Endothelial cell of umbilical vein (primary cell): ENCODE results near the gene PAM16. TPM values are rescaled to one million over a fixed set of nuclear protein-coding genes. Genes with fewer than 3 reads are reported as not detected.

ENCODE experiments used
- BruUV-seq: library from RNA; stranded (reverse); fragments of 400-500 nt; replicated peaks from 2 replicates; lab custom pipeline; 2021; lab: Mats Ljungman, UMichigan
- CTCF ChIA-PET: fragments of 300-600, 350-600 bp; sonication (Branson Sonifier 250); formaldehyde crosslinking; loops from one replicate; lab custom pipeline; 2021; ENCODE audit warnings: antibody characterized with exemption, inconsistent platforms; lab: Charles Lee
- POLR2A ChIA-PET: fragments of 300-600, 350-600 bp; sonication (Branson Sonifier 250); formaldehyde crosslinking; loops from one replicate; lab custom pipeline; 2021; ENCODE audit warnings: antibody characterized with exemption, inconsistent platforms; lab: Charles Lee
- DNase-seq: peaks from one replicate; pipeline ENCODE4 v3.0.0-alpha.2; 2011; ENCODE audit warnings: low read depth, low spot score
- FAIRE-seq: peaks from 2 replicates; lab custom pipeline; 2011; peaks lifted over from hg19 to GRCh38; lab: Jason Lieb, UNC
- H2AFZ ChIP-seq: 2 replicates; pipeline ENCODE4 v1.6.0; 2012; ENCODE audit warnings: low read depth, low read length, control low read depth, inconsistent platforms
- H3K27ac ChIP-seq: 2 replicates; pipeline ENCODE4 v1.5.1; 2011; ENCODE audit warnings: low read depth, mild to moderate bottlenecking, control low read depth, low read length, moderate library complexity; ENCODE audit not compliant: insufficient read depth
- H3K27me3 ChIP-seq, 2 experiments: 2 replicates each; pipeline versions ENCODE4 v1.6.0 to v1.6.1; 2011; ENCODE audit warnings: low read length in 2 of 2, mixed read lengths in 1 of 2; ENCODE audit not compliant: control insufficient read depth in 2 of 2, insufficient read depth in 2 of 2
- H3K36me3 ChIP-seq, 2 experiments: 2 replicates in 1 of 2; 3 replicates in 1 of 2; pipeline ENCODE4 v1.5.1; 2011; ENCODE audit warnings: low read length in 2 of 2, mild to moderate bottlenecking in 1 of 2, moderate library complexity in 1 of 2; ENCODE audit not compliant: control insufficient read depth in 2 of 2, insufficient read depth in 2 of 2; ENCODE audit errors: extremely low read depth in 1 of 2
- H3K4me1 ChIP-seq: 3 replicates; pipeline ENCODE4 v1.5.1; 2011; ENCODE audit warnings: mild to moderate bottlenecking, low read length; ENCODE audit not compliant: control insufficient read depth, insufficient read depth; ENCODE audit errors: extremely low read depth
- H3K4me2 ChIP-seq: 2 replicates; pipeline ENCODE4 v1.6.1; 2011; ENCODE audit warnings: low read length, control low read depth, mixed read lengths; ENCODE audit not compliant: insufficient read depth
- H3K4me3 ChIP-seq, 3 experiments: fragments of 200-600 bp in 1 of 3; sonication (generic), shearing (Covaris generic) in 1 of 3; replicated peaks in 1 of 3; 2 replicates each; pipeline ENCODE4 v1.5.1; 2011 to 2016; ENCODE audit warnings: control low read depth in 3 of 3, low read length in 3 of 3, mild to moderate bottlenecking in 2 of 3, inconsistent platforms in 1 of 3, low read depth in 1 of 3, moderate library complexity in 1 of 3; ENCODE audit not compliant: insufficient read depth in 1 of 3
- H3K79me2 ChIP-seq: 2 replicates; pipeline ENCODE4 v1.6.0; 2012; ENCODE audit warnings: low read length, inconsistent platforms; ENCODE audit not compliant: control insufficient read depth, insufficient read depth
- H3K9ac ChIP-seq: replicated peaks from 2 replicates; pipeline ENCODE3; 2011; ENCODE audit warnings: low read length, control low read depth; ENCODE audit not compliant: insufficient read depth; ENCODE audit errors: extremely low read depth
- H3K9me1 ChIP-seq: replicated peaks from 3 replicates; pipeline ENCODE4 v1.6.0; 2011; ENCODE audit warnings: mild to moderate bottlenecking, low read length; ENCODE audit not compliant: control insufficient read depth, insufficient read depth; ENCODE audit errors: extremely low read depth
- H3K9me3 ChIP-seq: replicated peaks from 2 replicates; pipeline ENCODE4 v1.5.1; 2012; ENCODE audit warnings: low read length, inconsistent platforms; ENCODE audit not compliant: control insufficient read depth, insufficient read depth
- H4K20me1 ChIP-seq: replicated peaks from 2 replicates; pipeline ENCODE3; 2011; ENCODE audit warnings: mild to moderate bottlenecking, low read length; ENCODE audit not compliant: control insufficient read depth, insufficient read depth; ENCODE audit errors: extremely low read depth
- EZH2 ChIP-seq: IDR thresholded peaks from 2 replicates; pipeline ENCODE4 v1.6.1; 2012; ENCODE audit warnings: borderline replicate concordance, low read depth, mild to moderate bottlenecking, moderate library complexity, low read length, inconsistent platforms; ENCODE audit not compliant: severe bottlenecking
- FOS ChIP-seq: IDR thresholded peaks from 2 replicates; pipeline ENCODE4 v1.6.1; 2011; ENCODE audit warnings: mild to moderate bottlenecking, low read length, moderate library complexity, borderline replicate concordance; ENCODE audit not compliant: insufficient read depth
- GATA2 ChIP-seq: IDR thresholded peaks from 2 replicates; pipeline ENCODE4 v1.7.0; 2011; ENCODE audit warnings: low read depth, mild to moderate bottlenecking, moderate library complexity, mixed read lengths, low read length; ENCODE audit not compliant: insufficient read length, insufficient read depth
- JUN ChIP-seq: IDR thresholded peaks from 2 replicates; pipeline ENCODE4 v1.6.1; 2011; ENCODE audit warnings: borderline replicate concordance, low read depth; ENCODE audit not compliant: insufficient read length, insufficient read depth
- MYC ChIP-seq: IDR thresholded peaks from one replicate; pipeline ENCODE4 v1.6.1; 2011; ENCODE audit warnings: mild to moderate bottlenecking, low read depth, low read length
- POLR2A ChIP-seq: IDR thresholded peaks from 2 replicates; pipeline ENCODE4 v1.6.1; 2012; ENCODE audit warnings: low read depth, mild to moderate bottlenecking, control low read depth, low read length
- POLR2AphosphoS5 ChIP-seq: IDR thresholded peaks from 2 replicates; pipeline ENCODE4 v1.6.1; 2012; ENCODE audit warnings: low read depth, mild to moderate bottlenecking, control low read depth, low read length, moderate library complexity; ENCODE audit not compliant: insufficient read depth
- dilution Hi-C: fragments of 300-500 bp; cut with MboI; formaldehyde crosslinking; loops from one replicate; pipeline ENCODE4 v1.15.0; 2019; ENCODE audit warnings: low sequenced_read_pairs; ENCODE audit not compliant: extremely low pct_ligation_motif_present
- intact Hi-C: fragments of 100-400 bp; cut with micrococcal nuclease; formaldehyde crosslinking; loops from one replicate; pipeline ENCODE4 v1.10.0; 2022
- polyA plus RNA-seq, 4 experiments: library from polyadenylated mRNA; depleted of rRNA in 3 of 4; stranded (reverse) in 3 of 4; unstranded in 1 of 4; fragments of >200 nt; gene quantifications; 2 replicates each; pipeline versions ENCODE4 v1.2.1 to v1.2.3, GENCODE V29; 2011 to 2012; ENCODE audit warnings: missing spikeins in 1 of 4
- total RNA-seq: library from RNA; stranded (reverse); gene quantifications from 2 replicates; pipeline ENCODE4 v1.2.3, GENCODE V29; 2021
- TF ChIP-seq, protein P1 (sequence below), 2 donors: IDR thresholded peaks; 1 replicate in 1 of 2; 2 replicates in 1 of 2; pipeline ENCODE4 v1.5.1; 2011; ENCODE audit warnings: low read length in 2 of 2, mild to moderate bottlenecking in 2 of 2, moderate library complexity in 2 of 2, control low read depth in 1 of 2, inconsistent platforms in 1 of 2, low read depth in 1 of 2; ENCODE audit not compliant: insufficient read depth in 1 of 2; ENCODE audit errors: extremely low read depth in 1 of 2
- TF ChIP-seq, protein P2 (sequence below): IDR thresholded peaks from 2 replicates; pipeline ENCODE4 v1.6.1; 2011; ENCODE audit not compliant: insufficient read depth, insufficient read length

The PAM16 gene
- total and polyA plus RNA-seq, 2 donors (not counting 3 experiments of a cell fraction or from before 2014, with no cell fraction given), result 40.0 to 67.2 TPM

DNA sequence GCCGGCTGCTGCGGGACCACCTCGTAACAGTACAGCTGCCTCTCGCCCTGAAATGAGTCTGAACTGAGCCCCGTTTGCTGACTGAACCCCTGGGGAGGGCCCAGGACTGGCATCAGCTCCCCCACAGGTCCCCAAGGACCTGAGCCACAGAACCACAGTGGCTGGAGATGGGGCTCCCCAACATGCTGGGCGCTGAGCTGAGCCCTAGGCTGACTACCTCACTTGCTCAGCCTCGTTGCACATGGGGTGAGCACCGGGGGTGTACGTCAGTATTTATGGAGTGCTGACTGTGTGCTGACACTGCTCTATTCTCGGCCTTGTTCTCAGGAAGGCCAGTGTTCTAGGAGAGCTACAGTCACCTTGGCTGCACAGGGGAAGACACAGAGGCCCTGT, 13.9 kb upstream of the PAM16 start:
- dilution Hi-C loops (no loop called here), intact Hi-C loops (no loop called here)
- H4K20me1 ChIP-seq, result no peaks in the 10 kb centered on the region
- DNase-seq, result no peak
- H3K4me2 ChIP-seq, result no peak overlapping the region
- ChIA-PET CTCF (interaction anchor here (1.2 kb wide), 1 partner anchor 38 kb away, joined by 3 read pairs; no protein-coding TSS in a partner anchor), POLR2A (no interaction called here)
- no peaks in the 10 kb centered on the region for H3K9me1 ChIP-seq
- H3K4me1 ChIP-seq, result no peaks in the 10 kb centered on the region
- no peaks in the 10 kb centered on the region for H3K27me3 ChIP-seq
- no peak overlapping the region for H3K9ac ChIP-seq
- TF ChIP-seq POLR2AphosphoS5, result no peak
- no peak for TF ChIP-seq JUN
- TF ChIP-seq GATA2, result no peak
- TF ChIP-seq, protein P1, sequence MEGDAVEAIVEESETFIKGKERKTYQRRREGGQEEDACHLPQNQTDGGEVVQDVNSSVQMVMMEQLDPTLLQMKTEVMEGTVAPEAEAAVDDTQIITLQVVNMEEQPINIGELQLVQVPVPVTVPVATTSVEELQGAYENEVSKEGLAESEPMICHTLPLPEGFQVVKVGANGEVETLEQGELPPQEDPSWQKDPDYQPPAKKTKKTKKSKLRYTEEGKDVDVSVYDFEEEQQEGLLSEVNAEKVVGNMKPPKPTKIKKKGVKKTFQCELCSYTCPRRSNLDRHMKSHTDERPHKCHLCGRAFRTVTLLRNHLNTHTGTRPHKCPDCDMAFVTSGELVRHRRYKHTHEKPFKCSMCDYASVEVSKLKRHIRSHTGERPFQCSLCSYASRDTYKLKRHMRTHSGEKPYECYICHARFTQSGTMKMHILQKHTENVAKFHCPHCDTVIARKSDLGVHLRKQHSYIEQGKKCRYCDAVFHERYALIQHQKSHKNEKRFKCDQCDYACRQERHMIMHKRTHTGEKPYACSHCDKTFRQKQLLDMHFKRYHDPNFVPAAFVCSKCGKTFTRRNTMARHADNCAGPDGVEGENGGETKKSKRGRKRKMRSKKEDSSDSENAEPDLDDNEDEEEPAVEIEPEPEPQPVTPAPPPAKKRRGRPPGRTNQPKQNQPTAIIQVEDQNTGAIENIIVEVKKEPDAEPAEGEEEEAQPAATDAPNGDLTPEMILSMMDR (IDR thresholded peaks at IDR 0.05; ENCODE audit: extremely low read depth in 1 of 2, insufficient read depth in 1 of 2, low read depth in 1 of 2, low read length in 2 of 2), result no peak
- TF ChIP-seq POLR2A, result no peak
- TF ChIP-seq EZH2, result no peak
- TF ChIP-seq, protein P2, sequence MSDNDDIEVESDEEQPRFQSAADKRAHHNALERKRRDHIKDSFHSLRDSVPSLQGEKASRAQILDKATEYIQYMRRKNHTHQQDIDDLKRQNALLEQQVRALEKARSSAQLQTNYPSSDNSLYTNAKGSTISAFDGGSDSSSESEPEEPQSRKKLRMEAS, result no peak
- TF ChIP-seq FOS, result no peak
- no peak for TF ChIP-seq MYC
- no TSS peak for BruUV-seq
- no peak overlapping the region for H2AFZ ChIP-seq
- H3K79me2 ChIP-seq, result no peaks in the 10 kb centered on the region
- no peak overlapping the region for H3K27ac ChIP-seq
- FAIRE-seq, result no peak
- no peaks in the 10 kb centered on the region for H3K9me3 ChIP-seq
- no peak overlapping the region for H3K4me3 ChIP-seq
- H3K36me3 ChIP-seq, result peaks cover 0 to 21% of the 10 kb centered on the region in 2 experiments
